IPS-11a (cell line): ENCODE results near the gene FOXO1.
"Not testable (repeated sequence)": the region's sequence is repeated elsewhere in the genome, so short reads cannot be mapped to it uniquely, and the experiment has no call there.

Experiments used
- H3K4me3 ChIP-seq: one replicate; pipeline ENCODE4 v1.5.1; 2013; ENCODE audit warnings: low read depth, low read length, control low read depth

The FOXO1 gene

DNA sequence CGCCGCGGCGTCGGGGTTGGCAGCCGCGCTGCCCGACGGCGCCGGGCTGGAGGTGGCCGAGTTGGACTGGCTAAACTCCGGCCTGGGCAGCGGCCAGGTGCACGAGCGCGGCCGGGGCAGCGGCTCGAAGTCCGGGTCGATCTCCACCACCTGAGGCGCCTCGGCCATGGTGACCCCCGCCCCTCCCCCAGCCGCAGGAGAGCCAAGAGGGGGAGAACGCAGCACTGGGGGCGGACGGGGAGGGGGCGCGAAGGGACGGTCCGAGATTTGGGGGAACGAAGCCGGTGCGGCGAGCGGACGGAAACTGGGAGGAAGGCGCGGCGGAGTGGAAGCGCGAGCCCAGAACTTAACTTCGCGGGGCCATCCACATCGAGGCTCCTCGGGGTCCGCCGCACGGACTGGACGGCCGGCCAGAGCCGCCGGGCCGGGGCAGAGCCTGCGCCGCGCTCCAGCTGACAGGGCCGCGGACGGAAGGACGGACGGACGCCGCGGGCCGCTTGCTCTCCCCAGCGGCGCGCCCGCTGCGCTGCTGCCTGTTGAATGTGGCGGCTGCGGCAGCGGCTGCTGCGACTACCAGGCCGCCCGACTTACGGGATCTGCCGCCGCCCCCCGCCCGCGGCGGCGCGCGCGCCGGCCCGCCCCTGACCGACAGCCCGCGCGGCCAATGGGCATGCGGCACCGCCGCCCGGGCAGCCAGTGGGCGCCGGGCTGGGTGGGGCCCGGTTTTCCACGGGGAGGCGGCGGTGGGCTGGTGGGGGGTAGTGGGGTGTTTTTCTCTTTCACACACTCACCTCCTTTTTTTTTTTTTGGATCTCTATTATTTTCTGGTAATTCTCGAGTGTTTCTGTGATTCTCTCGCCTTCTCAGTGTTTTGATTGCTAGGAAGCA, at the start of gene FOXO1:
FOXO1 (minus strand) TSS at position 597 of the 888 bp plus-strand sequence; CDS start at position 168, 429 bp downstream.
- H3K4me3 ChIP-seq: peak within 1 kb of the TSS; percentile 94

DNA sequence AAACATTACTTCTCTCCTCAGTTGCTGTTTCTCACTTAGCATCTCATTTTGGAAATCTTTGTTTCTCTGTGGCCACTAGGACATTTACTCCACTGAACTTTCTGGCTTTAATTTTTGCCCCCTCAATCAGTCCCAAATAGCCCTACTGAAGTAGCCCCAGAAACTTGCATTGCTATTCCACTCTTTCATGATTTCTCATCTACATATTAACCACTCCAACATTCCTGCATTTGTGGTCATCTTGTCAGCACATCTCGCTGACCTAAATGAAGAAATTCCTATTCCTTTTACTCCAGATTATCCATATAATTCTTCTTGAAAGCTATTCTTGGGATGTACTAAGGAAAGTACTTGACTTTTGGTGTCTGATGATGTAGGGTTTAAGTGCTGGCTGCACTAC, 48.0 kb upstream of the FOXO1 start:
- not testable (repeated sequence) for H3K4me3 ChIP-seq

- no peak overlapping the region for H3K4me3 ChIP-seq
Measured at GRCh38 chr13:40706439-40706838, 40.0 kb upstream of the FOXO1 start.

- H3K4me3 ChIP-seq: no peak overlapping the region
Measured at GRCh38 chr13:40697711-40698110, 31.3 kb upstream of the FOXO1 start.

DNA sequence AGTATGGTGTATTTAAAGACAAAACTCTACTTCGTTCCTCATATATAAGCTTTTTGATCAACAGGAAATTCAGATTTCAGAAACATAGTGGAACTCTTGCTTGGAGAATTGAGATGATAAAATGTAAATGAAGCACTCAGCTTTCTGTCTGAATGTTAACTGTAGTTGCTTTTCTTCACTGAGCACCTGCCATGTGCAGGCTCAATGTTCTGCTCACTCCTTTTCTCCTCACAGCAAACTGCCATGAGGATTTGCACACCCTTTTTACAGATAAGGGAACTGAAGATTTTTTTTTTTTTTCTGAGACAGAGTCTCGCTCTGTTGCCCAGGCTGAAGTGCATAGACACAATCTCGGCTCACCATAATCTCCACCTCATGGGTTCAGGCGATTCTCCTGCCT, 28.0 kb upstream of the FOXO1 start:
- no peak overlapping the region for H3K4me3 ChIP-seq

DNA sequence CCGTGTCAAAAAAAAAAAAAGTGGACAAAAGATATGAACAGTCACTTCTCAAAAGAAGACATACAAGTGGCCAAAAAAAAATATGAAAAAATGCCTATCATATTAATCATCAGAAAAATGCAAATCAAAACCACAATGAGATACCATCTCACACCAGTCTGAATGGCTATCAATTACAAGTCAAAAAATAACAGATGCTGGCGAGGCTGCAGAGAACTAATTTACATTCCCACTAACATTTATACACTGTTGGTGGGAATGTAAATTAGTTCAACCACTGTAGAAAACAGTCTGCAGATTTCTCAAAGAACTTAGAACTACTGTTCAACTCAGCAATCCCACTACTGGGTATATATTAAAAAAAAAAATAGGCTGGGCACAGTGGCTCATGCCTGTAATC, 26.5 kb upstream of the FOXO1 start:
- no peak overlapping the region for H3K4me3 ChIP-seq

DNA sequence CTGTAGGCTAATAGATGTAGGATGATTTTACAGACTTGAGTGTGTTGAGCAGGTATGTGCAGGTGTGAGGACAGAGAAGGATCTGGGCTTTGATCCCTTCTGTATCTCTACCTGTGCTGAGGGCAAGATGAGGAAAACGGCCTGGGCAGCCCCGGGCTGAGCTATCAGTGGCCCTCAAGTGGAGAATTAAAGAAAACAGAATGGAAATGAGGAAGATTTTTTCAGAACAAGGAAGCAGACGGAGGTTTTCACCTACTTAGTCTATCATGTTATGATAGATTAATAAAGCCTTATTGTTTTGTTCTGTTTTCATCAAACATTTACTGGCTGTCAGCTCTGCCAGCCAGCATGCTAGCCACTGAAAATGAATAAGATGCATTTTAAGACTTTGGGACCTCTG, 22.3 kb upstream of the FOXO1 start:
- no peak overlapping the region for H3K4me3 ChIP-seq

- no peak overlapping the region for H3K4me3 ChIP-seq
Measured at GRCh38 chr13:40682449-40683240, 16.2 kb upstream of the FOXO1 start.

GRCh38 chr13:40681341-40682146, 15.1 kb upstream of the FOXO1 start:
- H3K4me3 ChIP-seq: no peak overlapping the region

- no peak overlapping the region for H3K4me3 ChIP-seq
Measured at GRCh38 chr13:40680659-40681323, 14.3 kb upstream of the FOXO1 start.

- no peak overlapping the region for H3K4me3 ChIP-seq
Measured at GRCh38 chr13:40679480-40679985, 13.1 kb upstream of the FOXO1 start.

DNA sequence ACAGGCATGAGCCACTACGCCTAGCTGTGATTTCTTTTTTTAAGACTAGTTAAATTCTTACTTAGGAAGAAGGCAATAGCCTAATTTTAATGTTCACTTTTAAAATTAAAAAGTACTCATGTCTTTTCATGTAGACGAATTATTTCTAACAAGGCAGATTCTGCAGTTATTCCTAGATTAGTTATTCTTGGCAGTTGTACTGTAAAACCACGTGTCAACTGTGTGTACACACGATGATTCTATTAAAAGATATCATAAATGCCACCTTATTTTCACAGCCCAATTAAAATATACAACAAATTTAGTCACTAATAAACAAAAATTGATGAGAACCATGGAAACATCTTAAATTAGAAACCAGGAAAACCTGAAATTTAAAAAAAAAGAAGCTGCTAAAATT, 10.6 kb upstream of the FOXO1 start:
- no peak overlapping the region for H3K4me3 ChIP-seq

GRCh38 chr13:40676007-40676406, 9.6 kb upstream of the FOXO1 start:
- no peak overlapping the region for H3K4me3 ChIP-seq

DNA sequence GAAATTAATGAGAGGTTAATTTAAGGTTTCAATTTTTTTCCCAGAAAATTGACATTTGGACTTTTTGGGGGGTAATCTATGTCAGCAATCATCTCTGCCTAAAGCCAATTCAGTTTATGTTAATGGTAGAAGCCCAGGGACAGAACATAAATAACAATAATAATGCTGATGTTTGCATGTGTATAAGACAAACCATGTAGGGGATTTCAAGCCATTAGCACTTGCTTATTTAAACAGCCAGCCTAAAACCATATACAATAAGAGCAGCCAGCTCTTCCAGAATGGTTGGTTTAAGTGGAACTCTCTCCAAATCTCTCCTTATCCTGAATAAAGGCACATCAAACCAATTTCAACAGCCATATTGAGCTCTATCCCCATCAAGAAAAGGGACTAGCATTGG, 7.0 kb upstream of the FOXO1 start:
- no peak overlapping the region for H3K4me3 ChIP-seq

DNA sequence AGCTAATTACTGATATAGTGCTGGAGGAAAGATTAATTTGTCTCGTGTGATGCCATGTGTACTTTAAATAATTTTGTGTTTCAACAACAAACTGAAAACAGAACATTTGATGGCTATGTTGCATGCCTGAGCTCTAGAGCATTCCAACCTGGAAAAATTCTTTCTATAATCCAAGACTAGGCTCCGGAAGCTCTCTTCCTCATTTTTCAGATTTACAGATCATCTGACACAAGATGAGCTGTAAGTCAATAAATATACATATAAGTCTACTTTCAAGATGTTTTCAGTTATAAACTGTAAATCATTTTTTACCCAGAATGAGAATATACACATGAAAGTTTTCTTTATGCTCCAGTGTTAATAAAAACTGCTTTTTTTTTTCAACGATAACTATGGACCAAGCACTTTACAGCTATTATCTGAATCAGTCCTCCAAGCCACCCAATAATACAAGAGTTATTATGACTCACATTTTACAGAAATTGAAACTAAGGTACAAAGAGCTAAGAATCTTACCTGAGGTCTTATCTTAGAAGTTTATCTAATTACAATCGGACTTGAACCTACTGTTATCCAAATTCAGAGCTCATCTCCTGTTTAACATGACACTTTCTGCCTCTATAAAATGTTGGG, 6.4 kb upstream of the FOXO1 start:
- no peak overlapping the region for H3K4me3 ChIP-seq

DNA sequence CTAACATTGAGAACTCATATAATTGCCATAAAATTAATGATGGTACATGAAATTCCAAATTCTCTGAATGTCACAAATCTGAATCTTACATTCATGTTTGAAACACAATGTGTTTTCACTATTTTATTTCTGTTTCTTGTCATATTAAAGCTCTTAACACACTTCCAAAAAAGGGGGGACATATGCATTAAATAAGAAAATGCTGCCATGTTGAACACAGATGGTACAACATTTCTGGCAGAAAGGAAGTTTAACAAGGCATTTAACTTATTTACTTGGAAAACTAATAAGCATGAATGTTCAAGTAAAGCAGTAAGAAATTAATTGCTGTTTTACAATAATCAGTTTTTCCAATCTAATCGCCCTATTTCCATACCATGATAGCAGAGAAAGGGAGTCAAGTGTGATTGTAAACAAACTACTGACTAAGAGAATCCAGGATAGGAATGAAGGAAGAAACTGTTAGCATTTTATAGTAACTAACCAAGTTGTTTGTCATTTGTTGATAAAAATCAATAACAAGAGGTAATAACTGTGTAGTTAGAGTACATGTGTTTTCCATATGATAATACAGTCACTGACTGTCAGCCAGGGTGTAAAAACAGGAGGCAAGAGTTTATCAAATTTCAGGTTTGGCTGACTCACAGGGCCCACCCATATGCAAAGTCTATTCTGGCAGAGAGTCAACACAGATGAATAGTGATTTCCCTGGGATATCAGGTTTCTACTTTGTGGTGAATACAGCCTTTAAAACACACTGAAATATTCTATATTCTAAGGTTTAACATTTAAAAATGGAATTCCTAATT, 5.7 kb upstream of the FOXO1 start:
- H3K4me3 ChIP-seq: no peak overlapping the region

GRCh38 chr13:40670307-40670706, 3.9 kb upstream of the FOXO1 start:
- no peak overlapping the region for H3K4me3 ChIP-seq

GRCh38 chr13:40668335-40668734, 1.9 kb upstream of the FOXO1 start:
- no peak overlapping the region for H3K4me3 ChIP-seq

DNA sequence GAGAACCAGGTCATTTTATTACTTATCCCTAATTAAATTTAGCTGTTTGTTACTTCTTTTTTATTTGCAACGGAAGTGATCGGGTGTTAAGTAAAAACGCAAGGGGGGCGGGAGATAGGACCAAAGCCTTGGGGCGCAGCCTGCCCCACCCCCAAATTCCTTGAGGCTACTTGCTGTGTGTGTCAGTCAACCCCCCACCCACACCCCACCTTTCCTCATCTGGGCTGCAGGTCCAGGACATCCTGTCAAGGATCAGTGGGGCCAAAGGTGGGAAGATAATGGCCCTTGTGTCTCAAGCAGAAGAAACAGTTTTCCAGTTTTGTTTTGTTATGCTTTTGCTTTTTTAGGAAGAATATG, 1.2 kb upstream of the FOXO1 start:
- H3K4me3 ChIP-seq: peak overlapping the region; percentile 94
